DND-41 (cell line): ENCODE results near the gene MYO5A.

ENCODE experiments used
- ATAC-seq: fragments of 200-7000 bp; cut with Tn5 transposase; 3 replicates; pipeline ENCODE4 v1.9.1; 2021; ENCODE audit warnings: low read depth; ENCODE audit not compliant: insufficient read depth
- DNase-seq: peaks from one replicate; pipeline ENCODE4 v3.0.0-alpha.2; 2020
- H2AFZ ChIP-seq: 2 replicates; pipeline ENCODE4 v1.6.0; 2012; ENCODE audit warnings: low read depth, low read length
- H3K27ac ChIP-seq: 2 replicates; pipeline ENCODE4 v1.5.1; 2012; ENCODE audit warnings: low read length, inconsistent platforms
- H3K27me3 ChIP-seq: fragments of 200-600 bp; sonication (generic); 2 replicates; pipeline ENCODE4 v1.6.0; 2012; ENCODE audit warnings: low read length, mild to moderate bottlenecking, inconsistent platforms; ENCODE audit not compliant: insufficient read depth, poor library complexity
- H3K36me3 ChIP-seq: 2 replicates; pipeline ENCODE4 v1.5.1; 2012; ENCODE audit warnings: low read length, inconsistent platforms; ENCODE audit not compliant: insufficient read depth
- H3K4me1 ChIP-seq: 2 replicates; pipeline ENCODE4 v1.5.1; 2012; ENCODE audit warnings: mild to moderate bottlenecking, low read length; ENCODE audit not compliant: insufficient read depth
- H3K4me2 ChIP-seq: 2 replicates; pipeline ENCODE4 v1.6.0; 2012; ENCODE audit warnings: mild to moderate bottlenecking, moderate library complexity, low read length, inconsistent platforms; ENCODE audit not compliant: insufficient read depth
- H3K4me3 ChIP-seq, 2 experiments: fragments of 200-600 bp in 1 of 2; shearing (Covaris generic) in 1 of 2; 2 replicates each; pipeline ENCODE4 v1.5.1; 2012 to 2016; ENCODE audit warnings: inconsistent platforms in 2 of 2, low read length in 2 of 2, mild to moderate bottlenecking in 2 of 2, low read depth in 1 of 2, moderate library complexity in 1 of 2
- H3K79me2 ChIP-seq: 2 replicates; pipeline ENCODE4 v1.6.0; 2012; ENCODE audit warnings: low read length, inconsistent platforms; ENCODE audit not compliant: insufficient read depth
- H3K9ac ChIP-seq: 2 replicates; pipeline ENCODE4 v1.6.0; 2012; ENCODE audit warnings: low read depth, mild to moderate bottlenecking, inconsistent platforms, low read length, moderate library complexity
- H3K9me3 ChIP-seq: 2 replicates; pipeline ENCODE4 v1.5.1; 2012; ENCODE audit warnings: low read length, moderate library complexity, mild to moderate bottlenecking, inconsistent platforms; ENCODE audit not compliant: insufficient read depth, severe bottlenecking
- H4K20me1 ChIP-seq: 2 replicates; pipeline ENCODE4 v1.6.0; 2012; ENCODE audit warnings: low read length; ENCODE audit not compliant: insufficient read depth
- EZH2 ChIP-seq: IDR thresholded peaks from 3 replicates; pipeline ENCODE4 v1.6.1; 2012; ENCODE audit warnings: borderline replicate concordance, low read depth, mild to moderate bottlenecking, moderate library complexity, low read length, inconsistent platforms; ENCODE audit not compliant: severe bottlenecking
- TF ChIP-seq, protein P1 (sequence below): IDR thresholded peaks from 2 replicates; pipeline ENCODE4 v1.5.1; 2012; ENCODE audit warnings: borderline replicate concordance, low read length, moderate library complexity, mild to moderate bottlenecking; ENCODE audit not compliant: poor library complexity, severe bottlenecking; ENCODE audit errors: extremely low read depth

Gene MYO5A

DNA sequence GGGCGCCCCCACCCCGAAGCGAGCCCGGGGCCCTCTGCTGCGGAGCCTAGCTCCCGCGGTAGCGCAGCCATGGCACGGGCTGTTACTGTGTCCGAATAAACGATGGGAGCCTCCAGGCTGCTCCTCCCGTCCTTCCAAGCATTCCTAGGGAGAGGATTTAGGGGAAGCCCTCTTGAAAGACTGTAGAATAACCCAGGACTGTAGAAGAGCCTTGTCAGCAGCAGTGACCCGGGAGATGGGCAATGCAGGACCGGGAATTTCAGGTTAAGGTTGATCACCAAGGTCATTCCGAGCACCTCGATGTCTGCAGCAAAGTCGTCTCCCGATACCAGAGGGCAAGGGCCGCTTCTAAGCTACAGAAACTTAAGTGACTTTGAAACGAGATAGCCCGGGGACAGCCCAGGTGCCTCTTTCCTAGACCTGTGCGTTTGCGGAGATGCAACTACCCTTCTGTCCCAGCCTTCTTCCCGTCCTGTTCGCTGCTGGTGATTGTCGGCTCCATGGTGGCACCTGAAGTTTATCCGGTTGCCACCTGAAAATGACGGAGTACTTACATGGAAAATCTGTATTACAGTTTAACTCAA, 753 bp upstream of the MYO5A start:
- peaks cover 4% of the 10 kb centered on the region; the same call in 1 of the 2 replicates for H4K20me1 ChIP-seq
- peak overlapping the region; percentile 79 for H3K4me2 ChIP-seq
- peak overlapping the region; percentile 29 to 75; a peak in 3 of 4 replicates for H3K4me3 ChIP-seq
- H3K4me1 ChIP-seq: peaks cover 25% of the 10 kb centered on the region
- H2AFZ ChIP-seq: peak overlapping the region; percentile 91
- no peaks in the 10 kb centered on the region for H3K9me3 ChIP-seq
- peaks cover 16% of the 10 kb centered on the region; the same call in 1 of the 2 replicates for H3K79me2 ChIP-seq
- H3K9ac ChIP-seq: peak overlapping the region; percentile 68
- ATAC-seq: no peak
- no peak for DNase-seq
- TF ChIP-seq, protein P1, sequence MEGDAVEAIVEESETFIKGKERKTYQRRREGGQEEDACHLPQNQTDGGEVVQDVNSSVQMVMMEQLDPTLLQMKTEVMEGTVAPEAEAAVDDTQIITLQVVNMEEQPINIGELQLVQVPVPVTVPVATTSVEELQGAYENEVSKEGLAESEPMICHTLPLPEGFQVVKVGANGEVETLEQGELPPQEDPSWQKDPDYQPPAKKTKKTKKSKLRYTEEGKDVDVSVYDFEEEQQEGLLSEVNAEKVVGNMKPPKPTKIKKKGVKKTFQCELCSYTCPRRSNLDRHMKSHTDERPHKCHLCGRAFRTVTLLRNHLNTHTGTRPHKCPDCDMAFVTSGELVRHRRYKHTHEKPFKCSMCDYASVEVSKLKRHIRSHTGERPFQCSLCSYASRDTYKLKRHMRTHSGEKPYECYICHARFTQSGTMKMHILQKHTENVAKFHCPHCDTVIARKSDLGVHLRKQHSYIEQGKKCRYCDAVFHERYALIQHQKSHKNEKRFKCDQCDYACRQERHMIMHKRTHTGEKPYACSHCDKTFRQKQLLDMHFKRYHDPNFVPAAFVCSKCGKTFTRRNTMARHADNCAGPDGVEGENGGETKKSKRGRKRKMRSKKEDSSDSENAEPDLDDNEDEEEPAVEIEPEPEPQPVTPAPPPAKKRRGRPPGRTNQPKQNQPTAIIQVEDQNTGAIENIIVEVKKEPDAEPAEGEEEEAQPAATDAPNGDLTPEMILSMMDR: no peak
- no peak for TF ChIP-seq EZH2
- no peaks in the 10 kb centered on the region for H3K27me3 ChIP-seq
- H3K36me3 ChIP-seq: no peaks in the 10 kb centered on the region
- peak overlapping the region; percentile 34; the same call in 1 of the 2 replicates for H3K27ac ChIP-seq

DNA sequence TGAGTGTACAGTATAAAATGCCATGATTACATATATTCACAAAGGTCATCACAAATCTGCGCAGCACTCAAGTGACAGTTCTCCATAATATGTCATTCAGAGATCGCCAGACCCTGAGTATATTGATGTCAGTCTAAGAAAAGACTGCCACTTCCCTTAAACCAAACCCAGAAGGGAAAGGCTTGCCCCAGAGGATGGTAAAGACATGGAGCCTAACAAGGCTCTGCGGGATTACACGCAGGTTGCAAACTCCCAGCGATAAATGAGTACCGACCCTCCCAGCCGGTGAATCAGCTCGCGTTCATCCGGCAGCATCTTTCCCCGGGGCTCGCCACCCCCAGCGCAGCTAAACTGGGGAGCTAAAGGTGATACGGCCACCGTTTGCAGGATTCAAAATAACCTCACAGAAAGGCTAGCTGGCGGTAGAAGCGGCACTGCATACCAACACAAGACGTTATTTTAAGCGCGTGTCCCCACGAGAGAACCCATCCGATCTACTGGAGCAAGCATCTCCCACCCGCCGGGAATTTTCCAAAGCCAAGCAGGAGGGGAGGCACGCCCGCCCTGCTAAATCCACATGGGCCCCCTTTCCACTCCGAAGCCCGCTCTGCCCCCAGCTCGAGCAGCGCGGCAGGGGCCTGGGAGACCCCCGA, 643 bp downstream of the MYO5A start:
- H2AFZ ChIP-seq: peak overlapping the region; percentile 68
- peak; percentile 32 for ATAC-seq
- H3K9ac ChIP-seq: peak overlapping the region; percentile 68
- H3K4me1 ChIP-seq: peaks cover 25% of the 10 kb centered on the region
- peaks cover 10% of the 10 kb centered on the region; the same call in 1 of the 2 replicates for H4K20me1 ChIP-seq
- no peaks in the 10 kb centered on the region for H3K36me3 ChIP-seq
- TF ChIP-seq, protein P1: no peak
- peak overlapping the region; percentile 86 for H3K4me2 ChIP-seq
- H3K9me3 ChIP-seq: no peaks in the 10 kb centered on the region
- H3K79me2 ChIP-seq: peaks cover 20% of the 10 kb centered on the region; the same call in 1 of the 2 replicates
- H3K27me3 ChIP-seq: no peaks in the 10 kb centered on the region
- DNase-seq: peak; percentile 48
- H3K4me3 ChIP-seq: peak overlapping the region; percentile 39 to 75; a peak in 3 of 4 replicates
- peak overlapping the region; percentile 33; the same call in 1 of the 2 replicates for H3K27ac ChIP-seq

GRCh38 chr15:52527196-52527910, 1.3 kb downstream of the MYO5A start:
- TF ChIP-seq, protein P1: no peak
- no peak for TF ChIP-seq EZH2
- DNase-seq: no peak
- Histone ChIP-seq H3K4me1 (peaks cover 25% of the 10 kb centered on the region), H4K20me1 (peaks cover 12% of the 10 kb centered on the region; the same call in 1 of the 2 replicates), H3K9me3 (no peaks in the 10 kb centered on the region), H2AFZ (no peak overlapping the region), H3K27ac (no peak overlapping the region), H3K4me3 (peak overlapping the region; percentile 39 to 75; a peak in 3 of 4 replicates), H3K9ac (peak overlapping the region; percentile 68), H3K79me2 (peaks cover 24% of the 10 kb centered on the region; the same call in 1 of the 2 replicates), H3K4me2 (peak overlapping the region; percentile 86), H3K36me3 (no peaks in the 10 kb centered on the region), H3K27me3 (no peaks in the 10 kb centered on the region)
- no peak for ATAC-seq
